GM10266 (cell line): ENCODE results near the gene SH2D4B.
"Not testable (repeated sequence)": the region's sequence is repeated elsewhere in the genome, so short reads cannot be mapped to it uniquely, and the experiment has no call there.

Source experiments
- DNase-seq: peaks from one replicate; pipeline ENCODE4 v3.0.0; 2012; ENCODE audit errors: extremely low spot score
- CTCF ChIP-seq: IDR thresholded peaks from 2 replicates; pipeline ENCODE4 v1.5.1; 2012; ENCODE audit warnings: mild to moderate bottlenecking, low read depth; ENCODE audit not compliant: control insufficient read depth, insufficient read depth; ENCODE audit errors: missing control alignments

Gene SH2D4B

GRCh38 chr10:80542053-80542452 is 4.4 kb downstream of the SH2D4B start:
- TF ChIP-seq CTCF: no peak
- no peak for DNase-seq

GRCh38 chr10:80542652-80543318 is 5.1 kb downstream of the SH2D4B start:
- DNase-seq: no peak
- no peak for TF ChIP-seq CTCF

- not testable (repeated sequence) for DNase-seq
Measured at GRCh38 chr10:80543319-80543672, 5.6 kb downstream of the SH2D4B start.

GRCh38 chr10:80544316-80544953 is 6.7 kb downstream of the SH2D4B start:
- no peak for TF ChIP-seq CTCF
- DNase-seq: no peak

GRCh38 chr10:80545258-80545881 is 7.7 kb downstream of the SH2D4B start:
- peak; percentile 7 for DNase-seq
- TF ChIP-seq CTCF: no peak

- no peak for DNase-seq
- TF ChIP-seq CTCF: no peak
Measured at GRCh38 chr10:80552151-80552646, 14.5 kb downstream of the SH2D4B start.

GRCh38 chr10:80553436-80553835 is 15.7 kb downstream of the SH2D4B start:
- peak; percentile 14 for TF ChIP-seq CTCF
- DNase-seq: no peak

GRCh38 chr10:80554050-80554449 is 16.3 kb downstream of the SH2D4B start:
- TF ChIP-seq CTCF: no peak
- DNase-seq: no peak
